Lung microvascular endothelial cell (primary cell): ENCODE measurements around the gene TSPAN3. TPM values are rescaled to one million over a fixed set of nuclear protein-coding genes. Genes with fewer than 3 reads are reported as not detected.

ENCODE experiments used
- DNase-seq, 2 donors: peaks; one replicate each; pipeline versions ENCODE4 v3.0.0 to v3.0.0-alpha.2; 2010; ENCODE audit warnings: low read depth in 2 of 2
- total RNA-seq: library from RNA; depleted of rRNA; stranded (reverse); fragments of >200 nt; gene quantifications from 2 replicates; pipeline ENCODE4 v1.2.1, GENCODE V29; 2014

TSPAN3 gene
- total RNA-seq, 1 donor from 2014 or later: 170 TPM

DNA sequence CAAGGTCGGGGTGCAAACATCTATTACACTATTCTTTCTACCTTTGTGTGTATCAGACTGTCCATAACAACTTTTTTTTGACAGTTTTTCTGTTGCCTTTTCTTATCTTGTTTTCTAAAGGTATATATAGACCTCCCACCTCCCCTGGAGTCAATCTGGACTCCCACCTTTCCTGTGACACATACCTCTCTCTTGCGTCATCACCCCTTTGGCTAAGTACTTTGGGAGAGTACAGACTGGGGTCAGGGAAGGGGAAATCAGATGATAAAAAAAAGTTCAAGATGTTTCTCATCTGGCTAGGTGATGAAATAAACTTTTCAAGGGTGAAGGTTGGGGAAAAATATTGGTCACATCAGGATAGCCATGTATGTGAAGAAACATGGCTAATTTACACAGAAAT, 17.2 kb downstream of the TSPAN3 start:
- no peak for DNase-seq

DNA sequence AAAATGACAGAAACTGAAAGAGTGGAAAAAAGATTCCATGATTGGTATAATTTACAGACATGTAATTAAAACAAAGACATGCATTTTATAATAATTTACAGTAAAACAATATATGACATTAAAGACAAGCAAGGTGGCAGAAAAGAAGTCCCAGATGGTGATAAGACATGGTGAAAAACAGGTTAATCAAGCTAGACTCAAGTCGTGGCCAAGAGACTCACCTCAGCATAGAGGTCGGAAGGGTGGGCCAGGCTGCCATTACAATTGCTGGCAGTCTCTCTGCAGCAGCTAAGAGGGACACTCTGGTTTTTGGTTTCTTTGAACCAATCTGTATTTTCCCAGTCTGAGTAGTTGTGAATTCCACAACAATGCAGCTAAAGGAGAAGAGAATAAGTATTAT, 18.4 kb downstream of the TSPAN3 start:
- no peak for DNase-seq

DNA sequence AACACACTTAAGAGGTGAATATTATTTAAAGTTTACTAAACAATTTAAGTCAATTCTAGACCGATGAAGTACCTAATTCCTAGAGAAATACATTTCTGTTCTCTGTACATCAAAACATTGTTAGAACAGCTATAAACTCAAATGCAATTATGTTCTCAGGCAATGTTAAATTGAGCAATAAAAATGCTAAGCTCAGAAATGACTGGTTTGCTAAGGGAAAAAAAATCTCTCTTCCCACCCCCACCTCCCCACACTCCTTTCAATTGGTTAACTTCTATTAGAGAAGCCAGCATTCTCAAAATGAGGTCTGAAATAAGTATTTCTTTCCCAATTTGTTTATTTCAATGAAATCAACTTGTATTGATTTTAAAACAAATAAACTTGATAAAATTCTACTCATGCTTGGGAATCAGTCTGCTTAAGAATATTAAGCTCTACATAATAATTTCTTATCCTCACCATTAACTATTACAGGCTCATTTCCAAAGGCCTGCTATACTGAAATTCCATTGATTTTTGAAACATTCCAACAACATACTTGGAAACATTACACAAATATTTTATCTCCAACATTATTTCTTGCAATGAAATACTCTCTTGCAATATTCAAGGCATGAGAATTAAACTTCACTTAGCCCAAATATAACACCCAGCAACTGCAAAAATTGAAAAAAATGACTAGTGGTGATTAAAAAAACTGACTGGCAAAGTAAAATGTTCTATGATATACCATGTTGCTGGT, 22.6 kb downstream of the TSPAN3 start:
- no peak for DNase-seq

DNA sequence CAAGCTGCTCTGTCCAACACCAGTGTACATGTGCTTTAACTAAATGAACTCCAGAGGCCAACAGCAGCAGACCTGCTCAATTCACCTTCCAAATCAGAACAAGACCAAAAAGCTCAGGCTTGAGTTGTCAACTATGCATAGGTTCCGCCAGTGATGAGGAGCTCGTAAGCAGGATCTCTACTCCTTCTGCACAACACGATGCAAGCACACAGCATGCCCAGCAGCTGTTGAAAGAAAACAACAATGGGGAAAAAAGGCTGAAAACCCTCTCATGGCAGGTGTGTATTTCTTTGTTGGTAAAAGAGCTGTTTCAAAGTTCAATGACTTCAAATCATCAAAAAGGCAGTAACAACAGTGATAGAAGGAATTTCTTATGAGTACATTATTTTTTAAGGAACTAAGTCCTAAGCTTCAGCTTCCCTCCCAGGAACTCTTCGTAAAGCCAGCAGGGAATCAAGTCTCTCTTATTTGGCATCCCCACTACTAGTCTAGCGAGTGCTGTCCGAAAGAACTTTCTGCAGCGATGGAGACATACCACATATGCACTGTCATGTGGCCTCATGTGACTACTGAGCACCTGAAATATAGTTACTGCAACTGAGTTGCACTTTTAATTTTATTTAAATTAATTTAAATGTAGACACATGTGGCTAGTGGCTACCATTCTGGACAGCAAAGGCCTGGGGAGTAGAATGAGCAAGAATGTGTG, 24.1 kb downstream of the TSPAN3 start:
- no peak for DNase-seq

DNA sequence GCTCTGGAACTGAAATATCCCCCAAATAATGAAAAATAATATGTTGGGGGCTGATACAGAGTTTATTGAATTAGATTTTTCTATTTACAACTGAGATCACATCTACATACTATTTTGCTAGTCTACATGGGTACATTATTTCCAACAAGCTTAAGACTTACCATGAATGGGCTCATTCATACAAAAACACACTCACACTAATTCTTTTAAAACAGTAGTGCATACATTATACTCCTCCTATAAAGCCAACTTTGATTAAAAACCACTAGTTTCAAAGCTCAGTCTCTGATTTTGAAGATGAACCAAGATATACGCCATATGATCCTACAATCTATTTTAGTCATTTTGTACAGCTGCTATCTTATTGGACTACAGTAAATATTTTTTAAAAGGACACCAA, 24.9 kb downstream of the TSPAN3 start:
- no peak for DNase-seq

DNA sequence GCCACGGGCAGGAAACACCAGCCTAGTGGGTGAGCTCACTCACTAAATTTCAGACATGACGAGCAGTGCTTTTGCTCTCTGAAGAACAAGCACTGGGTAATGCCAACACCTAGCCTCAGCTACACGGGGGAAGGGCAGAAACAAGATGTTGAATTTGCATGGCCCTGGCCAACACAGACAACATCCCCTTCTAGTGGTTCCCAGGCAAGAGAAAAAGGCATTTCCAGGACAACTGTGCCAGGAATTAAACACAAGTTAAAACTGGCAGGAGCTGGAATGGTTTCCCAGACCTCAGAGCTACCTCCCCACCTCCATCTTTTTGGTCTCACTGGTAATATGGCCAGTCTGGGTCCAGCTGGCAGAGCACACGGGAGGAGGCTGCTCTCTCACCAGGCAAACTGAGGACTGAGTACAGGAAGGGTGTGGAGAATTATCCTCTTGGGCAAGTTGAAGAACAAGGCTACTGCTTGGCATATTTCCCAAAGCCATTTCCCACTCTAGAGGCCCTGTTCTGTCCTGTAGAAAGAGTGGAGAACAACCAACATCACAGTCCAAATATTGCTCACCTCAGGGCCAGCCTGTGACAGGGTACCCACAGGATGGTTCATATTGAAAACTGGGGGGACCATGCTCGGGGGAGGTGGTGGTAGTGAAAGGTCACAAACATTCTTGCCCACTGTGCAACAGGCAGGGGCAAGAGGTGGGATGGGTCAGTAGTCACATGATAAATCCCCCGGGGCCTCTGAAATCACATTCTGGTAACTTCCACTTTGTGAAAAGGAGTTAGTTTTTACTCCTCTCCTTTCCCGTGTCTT, 26.5 kb downstream of the TSPAN3 start:
- peak in 1 of 2 donors; percentile 26 for DNase-seq

DNA sequence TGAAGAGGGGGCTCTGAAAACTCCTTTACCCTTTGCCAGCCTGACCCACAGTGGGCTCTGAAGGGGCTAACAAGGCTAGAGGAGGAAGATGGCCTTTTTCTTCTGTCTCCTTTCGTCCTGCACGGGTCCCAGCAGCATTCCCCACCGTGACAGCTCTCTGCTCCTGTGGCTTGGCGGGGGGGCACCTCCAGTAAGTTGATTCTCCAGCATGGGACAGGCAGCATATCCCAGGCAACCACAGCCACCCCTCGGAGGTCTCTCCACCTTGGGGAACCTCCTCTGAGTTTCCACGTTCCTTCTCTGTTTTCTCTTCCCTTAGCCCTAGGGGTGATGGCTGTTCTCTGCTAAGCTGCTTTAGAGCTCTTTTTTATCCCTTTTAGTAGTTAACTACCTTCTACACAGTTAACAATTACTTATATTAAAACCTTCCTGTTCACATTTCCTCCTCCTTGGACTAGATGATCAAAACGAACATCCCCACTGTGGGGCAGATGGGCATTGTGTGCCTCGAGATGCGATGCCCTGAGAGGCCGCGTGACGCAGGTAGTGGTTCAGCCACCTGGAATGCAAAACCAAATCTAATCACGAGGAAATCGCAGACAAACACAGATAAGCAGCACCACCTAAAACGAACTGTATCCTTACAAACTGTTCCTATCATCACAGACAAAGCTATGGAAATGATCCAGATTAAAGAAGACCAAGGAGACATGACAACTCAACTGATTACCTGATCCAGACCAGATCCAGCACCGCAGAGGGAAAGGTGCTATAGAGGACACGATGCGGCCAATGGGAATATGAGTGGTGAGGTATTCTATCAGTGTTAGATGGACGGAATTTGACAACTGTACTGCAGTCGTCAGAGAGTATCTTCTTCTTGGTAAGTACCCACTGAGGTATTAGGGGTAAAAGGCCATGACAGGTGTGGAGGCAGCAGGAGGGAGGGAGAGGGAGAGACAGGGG, 27.7 kb downstream of the TSPAN3 start:
- DNase-seq: no peak

DNA sequence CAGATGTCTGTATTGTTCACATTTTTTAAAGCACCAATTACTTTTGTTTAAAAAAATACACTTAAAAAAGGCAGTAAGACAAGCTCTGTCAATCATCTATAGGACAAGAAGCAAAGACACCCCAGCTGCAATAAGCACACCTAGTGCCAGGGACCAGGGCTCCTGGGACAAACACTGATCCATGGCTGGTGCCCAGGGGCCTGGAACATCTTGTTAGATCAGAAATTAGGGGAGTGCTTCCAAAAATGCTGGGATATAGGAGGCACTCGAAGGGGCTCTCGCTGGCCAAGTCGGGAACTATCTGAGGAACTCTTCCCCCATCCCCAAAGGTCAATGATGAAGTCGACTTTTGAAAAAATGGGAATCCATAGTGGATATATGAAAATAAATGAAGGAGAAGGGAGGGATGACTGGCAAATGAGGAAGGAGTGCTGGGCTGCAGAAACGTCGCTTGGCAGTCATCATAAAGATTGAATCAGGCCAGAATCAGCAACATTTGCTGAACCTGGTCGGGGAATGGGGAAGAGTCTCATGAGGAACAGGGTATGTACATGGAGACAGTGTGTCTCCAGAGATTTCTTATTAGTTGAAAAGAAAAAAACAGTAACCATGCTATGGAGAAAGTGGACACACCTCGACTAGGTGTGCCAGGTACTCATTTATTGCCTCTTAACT, 28.5 kb downstream of the TSPAN3 start:
- no peak for DNase-seq

DNA sequence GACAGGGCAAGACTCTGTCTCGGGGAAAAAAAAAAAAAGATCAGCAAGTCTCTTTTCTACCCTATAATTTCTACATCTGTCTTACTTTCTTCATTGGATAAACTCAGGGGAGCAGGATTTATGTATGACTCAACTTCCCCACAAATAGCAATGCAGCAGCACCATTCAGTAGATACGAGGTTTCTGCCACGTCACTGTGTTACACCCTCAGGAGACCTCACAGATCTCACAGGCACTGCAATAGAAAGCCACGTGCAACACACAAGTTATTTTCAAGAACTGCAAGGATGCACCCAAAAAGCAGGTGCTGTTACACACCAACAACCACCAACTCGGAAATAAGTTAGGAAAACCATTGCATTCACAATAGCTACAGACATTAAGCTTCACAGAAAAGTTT, 30.2 kb downstream of the TSPAN3 start:
- DNase-seq: peak in 1 of 2 donors; percentile 32

DNA sequence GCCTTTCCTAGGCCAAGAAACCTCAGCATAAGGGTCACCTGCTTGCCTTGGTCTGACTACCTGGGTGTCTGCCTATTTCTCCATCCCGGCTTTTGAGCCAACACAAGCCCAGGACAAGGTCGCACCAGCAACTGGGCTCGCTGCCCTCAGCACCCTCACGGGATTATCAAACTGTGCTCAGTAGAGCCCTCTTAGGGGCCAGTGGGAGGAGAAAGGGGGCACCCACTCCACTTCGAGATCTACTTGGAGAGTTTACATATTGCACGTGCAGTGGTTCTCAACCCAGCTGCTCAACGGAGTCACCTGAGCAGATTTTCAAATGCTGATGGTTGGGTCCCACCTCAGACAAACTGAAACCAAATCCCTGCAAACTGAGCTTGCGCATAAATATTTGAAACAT, 31.1 kb downstream of the TSPAN3 start:
- no peak for DNase-seq

DNA sequence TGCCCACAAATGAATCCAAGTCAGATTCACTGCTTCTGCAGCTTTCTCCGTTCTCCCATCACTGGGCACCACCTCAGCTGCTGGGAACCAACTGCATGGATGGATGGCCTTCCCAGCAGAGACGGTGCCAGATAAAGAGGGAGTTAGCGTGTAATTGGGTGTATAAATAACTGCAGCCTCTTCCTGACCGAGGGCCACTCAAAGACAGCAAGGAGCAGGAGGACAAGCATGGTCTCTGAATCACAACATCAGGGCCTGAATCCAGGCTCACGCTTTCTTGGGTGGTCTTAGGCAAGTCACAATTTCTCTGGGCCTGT, 31.7 kb downstream of the TSPAN3 start:
- no peak for DNase-seq

DNA sequence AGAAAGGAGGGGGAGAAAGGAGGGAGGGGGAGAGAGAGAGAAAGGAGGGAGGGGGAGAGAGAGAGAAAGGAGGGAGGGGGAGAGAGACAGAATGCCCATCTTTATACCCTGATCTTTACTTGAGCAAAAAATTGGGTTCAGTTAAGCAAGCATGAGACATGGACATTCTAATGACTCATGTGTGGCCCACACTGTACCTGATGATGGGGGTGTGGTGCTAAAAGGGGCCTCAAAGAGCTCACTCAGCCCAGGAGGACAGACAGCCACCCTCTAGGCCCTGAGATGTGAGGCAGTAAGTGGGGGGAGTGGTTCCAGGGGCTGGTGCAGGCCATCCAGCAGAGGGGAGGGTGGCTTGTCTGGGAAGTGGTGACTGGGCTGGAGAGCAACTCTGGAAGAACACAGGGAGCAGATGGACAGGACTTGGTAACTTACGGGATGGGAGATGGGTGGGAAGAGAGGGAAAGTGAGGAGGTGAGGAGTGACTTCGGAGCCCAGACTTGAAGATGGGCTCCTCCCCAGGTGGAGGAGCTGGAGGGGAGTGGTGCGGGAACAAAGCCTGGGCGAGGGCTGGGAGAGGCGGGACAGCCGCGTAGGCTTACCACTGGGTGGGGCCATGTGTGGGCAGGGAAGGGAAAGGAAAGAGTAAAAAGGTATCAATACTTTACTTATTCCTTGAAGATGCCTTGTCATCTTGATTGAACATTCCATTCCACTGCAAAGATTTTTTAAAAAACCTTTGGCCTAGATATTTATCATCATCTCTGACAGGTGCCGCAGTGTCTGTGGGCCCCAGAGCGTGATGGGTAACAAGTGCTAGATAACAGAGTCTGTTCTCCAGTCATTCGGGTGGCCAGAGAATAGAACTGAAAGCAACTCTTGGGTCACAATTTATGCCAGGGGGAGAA, 32.3 kb downstream of the TSPAN3 start:
- DNase-seq: no peak

DNA sequence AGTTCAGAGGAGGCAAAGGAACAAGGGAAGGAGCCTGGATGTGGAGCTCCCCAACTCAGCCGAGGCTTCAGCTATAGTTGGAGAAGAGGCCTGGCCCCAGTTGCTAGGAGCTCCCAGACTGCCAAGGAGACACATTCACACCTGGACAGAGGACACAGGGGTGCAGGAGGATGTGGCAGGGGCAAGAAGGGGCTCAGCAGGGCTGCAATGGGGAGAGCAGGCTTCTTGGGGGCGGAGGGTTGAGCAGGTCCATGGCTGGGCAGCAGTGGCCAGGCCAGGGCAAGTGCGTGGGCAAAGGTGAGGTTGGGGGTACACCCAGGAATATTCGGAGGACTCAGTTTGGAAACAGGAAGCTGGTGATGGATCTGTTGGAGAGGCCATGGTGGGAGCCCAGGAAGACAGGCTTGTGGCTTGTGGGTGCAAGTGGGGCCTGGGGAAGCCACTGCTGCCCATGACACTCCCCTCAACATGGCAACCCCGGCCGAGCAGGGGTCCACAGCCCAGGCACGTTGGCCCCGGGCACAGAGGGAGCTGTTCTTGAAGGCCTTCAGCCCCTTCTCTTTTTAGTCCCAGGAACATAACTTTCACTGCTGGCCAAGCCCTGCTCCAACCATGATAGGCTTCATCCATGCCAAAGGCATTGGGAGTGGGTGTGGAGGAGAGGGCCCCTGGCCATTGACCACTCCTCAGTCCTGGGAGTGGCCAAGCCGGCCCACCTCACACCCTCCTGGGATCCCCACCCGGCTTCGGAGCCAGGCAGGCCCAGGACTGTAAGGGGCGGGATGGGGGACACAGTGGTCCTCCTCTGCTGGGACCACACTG, 33.3 kb downstream of the TSPAN3 start:
- DNase-seq: no peak

DNA sequence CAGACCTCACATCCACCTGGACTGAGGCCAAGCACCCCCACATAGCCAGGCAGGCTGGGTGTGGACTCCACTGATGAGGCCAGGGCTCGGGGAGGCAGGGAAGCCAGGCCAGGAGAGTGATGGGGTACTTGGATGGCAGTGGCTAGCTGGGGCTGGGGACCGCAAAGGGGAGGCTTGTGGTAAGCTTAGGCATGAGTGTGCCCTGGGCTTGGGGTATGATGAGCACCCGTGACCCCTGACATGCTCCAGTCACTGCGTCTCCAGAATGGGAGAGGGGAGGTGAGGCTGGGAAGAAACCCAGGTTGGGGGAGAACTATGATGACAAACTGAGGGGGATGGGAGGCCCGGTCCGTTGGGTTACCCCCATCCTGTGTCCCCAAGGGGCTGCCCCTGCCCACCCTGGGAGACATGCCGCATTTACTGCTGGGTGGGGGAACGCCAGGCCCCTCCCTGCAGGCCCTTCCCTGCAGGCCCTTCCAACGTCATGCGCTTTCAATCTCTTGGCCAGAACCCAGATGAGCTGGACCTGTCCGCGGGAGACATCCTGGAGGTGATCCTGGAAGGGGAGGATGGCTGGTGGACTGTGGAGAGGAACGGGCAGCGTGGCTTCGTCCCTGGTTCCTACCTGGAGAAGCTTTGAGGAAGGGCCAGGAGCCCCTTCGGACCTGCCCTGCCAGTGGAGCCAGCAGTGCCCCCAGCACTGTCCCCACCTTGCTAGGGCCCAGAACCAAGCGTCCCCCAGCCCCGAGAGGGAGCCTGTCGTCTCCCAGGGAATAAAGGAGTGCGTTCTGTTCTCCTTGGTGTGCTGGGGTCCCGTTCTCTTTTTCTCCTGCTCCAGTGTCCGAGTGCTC, 34.1 kb downstream of the TSPAN3 start:
- no peak for DNase-seq

DNA sequence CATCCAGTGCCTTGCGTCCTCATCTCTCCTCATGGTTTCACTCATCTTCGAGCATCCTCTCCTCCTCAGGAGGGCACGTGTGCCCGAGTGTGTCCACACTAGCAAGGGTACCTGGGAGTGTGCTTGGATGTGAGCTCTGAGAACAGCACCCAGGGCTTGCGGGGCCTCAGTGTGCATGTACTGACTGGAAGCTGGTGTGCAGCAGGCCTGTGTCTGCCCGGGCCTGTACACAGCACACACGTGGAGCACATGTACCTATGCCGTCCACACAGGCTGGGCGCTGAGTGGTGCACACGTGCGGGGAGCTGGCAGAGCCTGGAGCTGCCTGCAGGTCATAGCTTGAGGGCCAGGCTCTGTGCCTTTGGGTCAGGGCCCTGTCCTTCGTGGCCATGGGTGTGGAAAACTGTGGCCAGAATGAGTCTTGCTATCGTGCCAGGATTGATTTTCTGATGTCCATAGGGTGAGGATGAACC, 34.9 kb downstream of the TSPAN3 start:
- no peak for DNase-seq

DNA sequence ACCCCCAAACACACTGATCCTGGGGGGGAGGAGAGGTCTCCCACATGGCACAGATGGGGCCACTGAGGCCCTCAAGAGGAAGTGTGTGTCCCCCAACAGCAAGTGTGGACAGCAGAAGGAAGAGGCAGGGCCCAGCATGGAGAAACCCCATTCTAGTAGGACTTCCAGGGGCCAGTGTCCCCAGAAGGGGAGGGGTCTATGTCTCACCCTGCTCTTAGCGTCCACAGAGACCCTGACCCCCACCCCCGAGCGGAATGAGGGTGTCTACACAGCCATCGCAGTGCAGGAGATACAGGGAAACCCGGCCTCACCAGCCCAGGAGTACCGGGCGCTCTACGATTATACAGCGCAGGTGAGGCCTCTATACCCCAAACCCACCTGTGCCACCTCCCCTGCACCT, 35.3 kb downstream of the TSPAN3 start:
- DNase-seq: no peak

DNA sequence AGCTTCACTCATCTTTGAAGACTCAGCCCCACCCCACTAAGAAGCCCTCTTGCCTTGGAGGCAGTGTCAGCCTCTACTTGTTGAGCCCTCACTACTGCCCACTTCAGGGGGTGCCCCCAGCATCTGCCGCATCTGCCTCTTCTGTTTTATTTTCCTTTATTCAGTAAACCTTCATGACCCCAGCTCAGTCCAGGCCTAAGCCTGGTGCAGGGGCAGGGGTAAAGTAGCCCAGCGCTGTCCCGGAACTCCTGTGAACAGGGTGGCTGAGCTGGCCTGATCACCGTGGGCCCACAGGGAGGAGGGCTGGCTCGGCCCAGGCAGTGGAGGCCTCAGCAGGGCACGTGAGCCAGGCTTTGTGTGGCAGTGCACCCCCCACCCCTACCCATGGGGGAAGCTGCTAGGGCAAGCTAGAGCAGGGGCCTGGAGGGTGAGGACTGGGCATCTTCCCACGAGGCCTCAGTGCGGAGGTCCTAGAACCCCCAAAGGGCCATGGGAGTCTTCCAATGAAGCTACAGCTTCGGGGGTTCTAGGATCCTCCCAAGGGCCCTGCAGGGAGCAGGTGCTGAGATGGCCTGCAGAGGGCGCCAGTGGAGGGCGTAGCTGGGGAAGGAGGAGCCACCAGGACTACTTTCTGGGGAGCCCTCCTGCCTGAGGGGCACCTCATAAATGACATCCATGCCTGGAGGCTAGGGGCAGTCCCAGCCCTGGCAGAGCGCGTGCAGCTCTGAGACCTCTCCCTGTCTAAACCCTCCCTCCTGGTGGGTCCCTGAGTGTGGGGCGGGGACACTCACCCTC, 36.0 kb downstream of the TSPAN3 start:
- peak; percentile 26 to 35 for DNase-seq
